ENCODE results near the gene ASIP. TPM values are rescaled to one million over a fixed set of nuclear protein-coding genes. Genes with fewer than 3 reads are reported as not detected.
A peak's percentile ranks its signal among the peaks of the same experiment; 100 is the strongest.

Gene ASIP
- total RNA-seq, 1 donor from 2014 or later = not detected

GRCh38 chr20:34311118-34312023 lies 70.1 kb downstream of the ASIP start:
- no peak for DNase-seq (ENCODE audit: low read depth)
- peak; percentile 11 for TF ChIP-seq CTCF (conservative IDR thresholded peaks at IDR 0.05; ENCODE audit: low read depth, low read length)
- H3K4me3 ChIP-seq (ENCODE audit: low read depth, low read length) = no peak overlapping the region

GRCh38 chr20:34312024-34312460 lies 70.8 kb downstream of the ASIP start:
- no peak for DNase-seq (ENCODE audit: low read depth)
- peak overlapping the region; percentile 40 for H3K4me3 ChIP-seq (ENCODE audit: low read depth, low read length)
- TF ChIP-seq CTCF (conservative IDR thresholded peaks at IDR 0.05; ENCODE audit: low read depth, low read length) = no peak

DNA sequence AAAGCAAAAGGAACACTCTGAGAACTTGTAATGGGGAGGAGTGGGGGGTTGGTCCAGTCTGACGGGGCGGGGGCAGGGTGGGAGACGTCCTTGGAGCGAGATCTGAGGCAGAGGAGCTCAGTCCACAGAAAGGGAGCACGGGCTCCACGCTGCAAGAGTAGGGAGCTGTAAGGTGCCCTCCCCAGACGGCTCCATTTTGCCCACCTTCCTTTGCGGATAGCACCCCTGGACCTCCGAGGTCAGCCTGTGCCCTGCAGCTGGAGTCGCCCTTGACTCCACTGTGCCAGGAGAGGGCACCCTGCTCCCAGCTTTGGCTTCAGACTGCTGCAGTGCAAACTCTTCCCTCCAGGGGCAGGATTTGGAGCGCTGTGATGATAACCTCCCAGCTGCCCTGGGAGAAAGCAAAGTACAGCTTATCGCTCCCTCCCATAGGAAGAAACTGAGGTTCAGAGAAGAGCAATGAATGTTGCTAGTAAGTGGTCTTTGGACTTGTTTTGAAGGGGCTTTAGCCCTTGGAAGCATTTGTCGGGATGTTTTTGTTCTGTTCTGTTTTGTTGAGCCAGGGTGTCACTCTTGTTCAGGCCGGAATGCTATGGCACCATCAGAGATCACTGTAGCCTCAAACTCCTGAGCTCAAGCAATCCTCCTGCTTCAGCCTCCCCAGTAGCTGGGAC lies 71.5 kb downstream of the ASIP start:
- TF ChIP-seq CTCF (conservative IDR thresholded peaks at IDR 0.05; ENCODE audit: low read depth, low read length) = peak; percentile 100
- DNase-seq (ENCODE audit: low read depth) = no peak
- H3K4me3 ChIP-seq (ENCODE audit: low read depth, low read length) = peak overlapping the region; percentile 40

DNA sequence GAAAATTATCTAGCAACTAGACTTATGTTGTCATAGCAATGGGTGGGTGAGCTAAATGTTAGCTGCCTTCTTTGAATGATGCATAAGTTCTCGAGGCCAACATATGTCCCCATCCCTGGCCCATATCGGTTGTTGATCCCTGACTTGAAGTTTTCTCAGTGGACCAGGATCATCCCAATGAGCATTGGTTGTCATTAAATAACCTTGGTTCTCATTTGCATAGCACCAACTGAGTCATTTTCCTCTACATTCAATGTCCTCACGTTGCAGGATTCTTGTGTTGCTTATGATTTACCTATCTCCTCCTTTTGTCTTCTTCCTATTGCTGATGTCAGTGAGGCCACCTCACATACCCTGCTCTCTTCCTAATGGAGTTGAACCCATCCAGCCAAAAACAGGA lies 74.0 kb downstream of the ASIP start:
- no peak for TF ChIP-seq CTCF (conservative IDR thresholded peaks at IDR 0.05; ENCODE audit: low read depth, low read length)
- H3K4me3 ChIP-seq (ENCODE audit: low read depth, low read length) = no peak overlapping the region
- no peak for DNase-seq (ENCODE audit: low read depth)

GRCh38 chr20:34316196-34316814 lies 75.1 kb downstream of the ASIP start:
- no peak for TF ChIP-seq CTCF (conservative IDR thresholded peaks at IDR 0.05; ENCODE audit: low read depth, low read length)
- H3K4me3 ChIP-seq (ENCODE audit: low read depth, low read length) = no peak overlapping the region
- no peak for DNase-seq (ENCODE audit: low read depth)

Other genes starting within 250 kb of the ASIP start
- 111 and 145 TPM in 2 replicates for gene RALY, start 247.5 kb upstream of the ASIP start, total RNA-seq
- gene EIF2S2, start 129.2 kb upstream of the ASIP start, total RNA-seq = 103 and 119 TPM in 2 replicates
- gene AHCY, start 61.9 kb downstream of the ASIP start, total RNA-seq = 194 and 319 TPM in 2 replicates
- 42.7 and 43.8 TPM in 2 replicates for gene ITCH, start 121.8 kb downstream of the ASIP start, total RNA-seq